GM19397 (cell line): ENCODE measurements around the gene INO80.
A peak's percentile ranks its signal among the peaks of the same experiment; 100 is the strongest.

Experiments
- ATAC-seq: cut with Tn5 transposase; IDR thresholded peaks from one replicate; pipeline ENCODE4 v1.9.1; 2021; ENCODE audit warnings: mild to moderate bottlenecking, moderate library complexity; ENCODE audit not compliant: unreplicated experiment

INO80 gene

GRCh38 chr15:40952901-40953712 is 163.0 kb downstream of the INO80 start, which contains the start of gene CHAC1:
Gene CHAC1, plus strand, starts transcription at chr15:40953471. Its CDS starts 113 bp downstream, at chr15:40953584.
- ATAC-seq: peak; percentile 89

- ATAC-seq: no peak
Observed at GRCh38 chr15:40952301-40952900, 163.7 kb downstream of the INO80 start.

GRCh38 chr15:40951764-40952163 is 164.3 kb downstream of the INO80 start:
- ATAC-seq: no peak

- no peak for ATAC-seq
Observed at GRCh38 chr15:40949756-40950207, 166.3 kb downstream of the INO80 start.

- ATAC-seq: no peak
Observed at GRCh38 chr15:40948706-40949473, 167.2 kb downstream of the INO80 start.

- ATAC-seq: no peak
Observed at GRCh38 chr15:40944510-40945296, 171.4 kb downstream of the INO80 start.

- no peak for ATAC-seq
Observed at GRCh38 chr15:40943764-40944365, 172.2 kb downstream of the INO80 start.

GRCh38 chr15:40942878-40943277 is 173.2 kb downstream of the INO80 start:
- ATAC-seq: no peak

- ATAC-seq: no peak
Observed at GRCh38 chr15:40942337-40942854, 173.7 kb downstream of the INO80 start.

GRCh38 chr15:40941528-40942336 is 174.3 kb downstream of the INO80 start:
- peak; percentile 71 for ATAC-seq

- no peak for ATAC-seq
Observed at GRCh38 chr15:40941068-40941527, 175.0 kb downstream of the INO80 start.

- ATAC-seq: no peak
Observed at GRCh38 chr15:40940296-40940801, 175.7 kb downstream of the INO80 start.

- no peak for ATAC-seq
Observed at GRCh38 chr15:40938536-40938870, 177.6 kb downstream of the INO80 start.

- ATAC-seq: no peak
Observed at GRCh38 chr15:40937762-40938535, 178.1 kb downstream of the INO80 start.

GRCh38 chr15:40936709-40937666 is 179.1 kb downstream of the INO80 start:
- no peak for ATAC-seq

GRCh38 chr15:40936234-40936708 is 179.8 kb downstream of the INO80 start:
- ATAC-seq: no peak

- no peak for ATAC-seq
Observed at GRCh38 chr15:40934457-40934856, 181.6 kb downstream of the INO80 start.
